ENCODE measurements around the gene ATG12.

DNA sequence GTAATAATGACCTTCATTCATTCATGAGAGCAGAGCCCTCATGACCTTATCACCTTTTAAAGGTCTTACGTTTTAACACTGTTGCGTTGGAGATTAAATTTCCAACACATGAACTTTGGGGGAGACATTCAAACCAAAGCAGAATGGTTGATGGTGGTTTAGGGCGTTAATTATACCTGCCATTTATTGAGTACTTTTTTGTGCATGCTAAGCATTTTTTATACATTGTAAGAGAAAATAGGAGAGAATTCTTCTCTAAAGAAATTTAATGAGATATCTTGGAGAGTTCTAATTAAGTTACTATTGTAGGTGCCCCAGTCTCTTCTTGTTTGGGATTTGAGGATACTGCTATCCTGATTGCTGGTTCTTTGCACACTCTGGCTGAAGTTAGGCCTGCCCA is 12.8 kb upstream of the ATG12 start:
- TF ChIP-seq, protein P1, sequence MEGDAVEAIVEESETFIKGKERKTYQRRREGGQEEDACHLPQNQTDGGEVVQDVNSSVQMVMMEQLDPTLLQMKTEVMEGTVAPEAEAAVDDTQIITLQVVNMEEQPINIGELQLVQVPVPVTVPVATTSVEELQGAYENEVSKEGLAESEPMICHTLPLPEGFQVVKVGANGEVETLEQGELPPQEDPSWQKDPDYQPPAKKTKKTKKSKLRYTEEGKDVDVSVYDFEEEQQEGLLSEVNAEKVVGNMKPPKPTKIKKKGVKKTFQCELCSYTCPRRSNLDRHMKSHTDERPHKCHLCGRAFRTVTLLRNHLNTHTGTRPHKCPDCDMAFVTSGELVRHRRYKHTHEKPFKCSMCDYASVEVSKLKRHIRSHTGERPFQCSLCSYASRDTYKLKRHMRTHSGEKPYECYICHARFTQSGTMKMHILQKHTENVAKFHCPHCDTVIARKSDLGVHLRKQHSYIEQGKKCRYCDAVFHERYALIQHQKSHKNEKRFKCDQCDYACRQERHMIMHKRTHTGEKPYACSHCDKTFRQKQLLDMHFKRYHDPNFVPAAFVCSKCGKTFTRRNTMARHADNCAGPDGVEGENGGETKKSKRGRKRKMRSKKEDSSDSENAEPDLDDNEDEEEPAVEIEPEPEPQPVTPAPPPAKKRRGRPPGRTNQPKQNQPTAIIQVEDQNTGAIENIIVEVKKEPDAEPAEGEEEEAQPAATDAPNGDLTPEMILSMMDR (conservative IDR thresholded peaks at IDR 0.05), result no peak
- TF ChIP-seq EZH2 (IDR thresholded peaks at IDR 0.05; ENCODE audit: low read depth), result no peak

All from PC-9 (cell line).